Retina (tissue), 1 donor: ENCODE results near the gene PAX4.
"Not testable (repeated sequence)": the region's sequence is repeated elsewhere in the genome, so short reads cannot be mapped to it uniquely, and the experiment has no call there.

Source experiments
- DNase-seq: peaks from one replicate; pipeline ENCODE4 v3.0.0-alpha.2; 2016

The PAX4 gene

GRCh38 chr7:127584648-127585043 lies 33.3 kb downstream of the PAX4 start:
- no peak for DNase-seq

GRCh38 chr7:127582361-127582760 lies 35.6 kb downstream of the PAX4 start:
- no peak for DNase-seq

- no peak for DNase-seq
These were observed 36.2 kb downstream of the PAX4 start for GRCh38 chr7:127581716-127582115.

GRCh38 chr7:127580612-127581011 lies 37.3 kb downstream of the PAX4 start:
- no peak for DNase-seq

GRCh38 chr7:127578711-127579275 lies 39.1 kb downstream of the PAX4 start:
- no peak for DNase-seq

GRCh38 chr7:127578036-127578684 lies 39.8 kb downstream of the PAX4 start:
- no peak for DNase-seq

GRCh38 chr7:127571741-127572505 lies 46.0 kb downstream of the PAX4 start:
- no peak for DNase-seq

- not testable (repeated sequence) for DNase-seq
These were observed 49.9 kb downstream of the PAX4 start for GRCh38 chr7:127568034-127568433.

GRCh38 chr7:127566242-127566641 lies 51.7 kb downstream of the PAX4 start:
- no peak for DNase-seq
